Measurements from ENCODE around the gene SPECC1.
"Not testable (repeated sequence)": the region's sequence is repeated elsewhere in the genome, so short reads cannot be mapped to it uniquely, and the experiment has no call there.

The SPECC1 gene

DNA sequence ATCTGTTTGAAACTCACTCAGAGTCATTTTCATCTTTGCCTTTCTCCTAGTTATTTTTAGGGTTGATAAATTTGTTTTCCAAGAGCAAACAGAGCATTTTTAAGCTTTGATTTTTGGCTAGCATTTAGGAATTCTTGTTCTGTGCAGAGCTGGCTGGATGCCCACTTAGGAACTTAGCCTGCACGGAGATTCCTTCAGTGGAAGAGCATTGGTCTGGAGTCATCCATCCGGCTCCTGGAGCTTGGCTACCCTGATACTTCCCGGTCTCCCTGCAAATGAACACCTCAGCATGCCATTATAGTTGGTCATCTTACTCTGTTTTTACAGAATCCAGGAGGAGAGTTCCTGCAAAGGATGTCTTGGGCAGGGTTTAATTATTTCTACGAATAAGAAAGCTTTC, 57.1 kb downstream of the SPECC1 start:
- DNase-seq (ENCODE audit: low read depth, low spot score), result peak; percentile 18
- H3K27ac ChIP-seq, result no peak overlapping the region

DNA sequence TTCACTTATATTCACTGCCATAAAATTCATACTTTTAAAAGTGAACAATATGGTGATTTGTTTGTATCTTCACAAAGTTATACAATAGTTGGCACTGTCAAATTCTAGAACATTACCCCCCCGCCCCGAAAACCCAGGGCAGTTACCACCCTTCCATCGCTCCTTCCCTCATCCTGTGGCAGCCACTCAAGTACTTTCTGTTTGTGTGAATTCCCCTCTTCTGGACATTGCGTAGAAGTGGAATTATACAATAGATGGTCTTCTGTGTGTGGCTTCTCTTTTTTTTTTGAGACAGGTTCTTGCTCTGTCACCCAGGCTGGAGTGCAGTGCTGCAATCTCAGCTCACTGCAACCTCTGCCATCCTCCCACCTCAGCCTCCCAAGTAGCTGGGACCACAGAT, 58.6 kb downstream of the SPECC1 start:
- no peak for DNase-seq (ENCODE audit: low read depth, low spot score)
- no peak overlapping the region for H3K27ac ChIP-seq

DNA sequence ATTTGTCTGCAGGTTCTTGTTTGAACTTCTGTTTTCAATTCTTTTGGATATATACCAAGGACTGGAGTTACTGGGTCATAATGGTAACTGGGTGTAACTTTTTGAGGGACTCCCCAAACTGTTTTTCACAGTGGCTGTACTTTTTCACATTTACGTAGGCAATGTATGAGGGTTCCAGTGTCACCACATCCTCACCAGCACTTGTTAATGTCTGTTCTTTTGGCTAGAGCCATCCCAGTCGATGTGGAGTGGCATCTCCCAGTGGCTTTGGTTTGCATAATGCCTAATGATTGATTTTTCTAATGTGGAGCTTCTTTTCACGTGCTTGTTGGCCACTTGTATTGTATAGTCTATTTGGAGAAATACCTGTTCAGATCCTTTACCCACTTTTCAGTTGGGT, 59.3 kb downstream of the SPECC1 start:
- H3K27ac ChIP-seq, result no peak overlapping the region
- DNase-seq (ENCODE audit: low read depth, low spot score), result no peak

- no peak overlapping the region for H3K27ac ChIP-seq
- no peak for DNase-seq (ENCODE audit: low read depth, low spot score)
These were observed 62.9 kb downstream of the SPECC1 start for GRCh38 chr17:20071824-20072691.

DNA sequence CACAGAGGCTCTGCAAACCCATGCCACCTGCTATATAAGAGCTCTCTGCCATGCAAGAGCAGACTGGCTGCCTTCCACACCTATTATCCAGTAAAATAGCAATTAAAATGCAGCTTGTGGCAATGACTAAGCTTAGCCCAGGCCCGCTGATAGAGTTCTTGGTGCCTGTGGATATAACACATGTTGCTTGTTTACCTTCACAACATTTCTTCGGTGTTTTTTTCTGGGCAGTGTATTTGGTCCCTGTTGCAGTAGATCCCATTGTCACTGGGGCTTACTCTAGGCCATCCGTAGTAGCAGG, 63.5 kb downstream of the SPECC1 start:
- no peak for DNase-seq (ENCODE audit: low read depth, low spot score)
- H3K27ac ChIP-seq, result no peak overlapping the region

DNA sequence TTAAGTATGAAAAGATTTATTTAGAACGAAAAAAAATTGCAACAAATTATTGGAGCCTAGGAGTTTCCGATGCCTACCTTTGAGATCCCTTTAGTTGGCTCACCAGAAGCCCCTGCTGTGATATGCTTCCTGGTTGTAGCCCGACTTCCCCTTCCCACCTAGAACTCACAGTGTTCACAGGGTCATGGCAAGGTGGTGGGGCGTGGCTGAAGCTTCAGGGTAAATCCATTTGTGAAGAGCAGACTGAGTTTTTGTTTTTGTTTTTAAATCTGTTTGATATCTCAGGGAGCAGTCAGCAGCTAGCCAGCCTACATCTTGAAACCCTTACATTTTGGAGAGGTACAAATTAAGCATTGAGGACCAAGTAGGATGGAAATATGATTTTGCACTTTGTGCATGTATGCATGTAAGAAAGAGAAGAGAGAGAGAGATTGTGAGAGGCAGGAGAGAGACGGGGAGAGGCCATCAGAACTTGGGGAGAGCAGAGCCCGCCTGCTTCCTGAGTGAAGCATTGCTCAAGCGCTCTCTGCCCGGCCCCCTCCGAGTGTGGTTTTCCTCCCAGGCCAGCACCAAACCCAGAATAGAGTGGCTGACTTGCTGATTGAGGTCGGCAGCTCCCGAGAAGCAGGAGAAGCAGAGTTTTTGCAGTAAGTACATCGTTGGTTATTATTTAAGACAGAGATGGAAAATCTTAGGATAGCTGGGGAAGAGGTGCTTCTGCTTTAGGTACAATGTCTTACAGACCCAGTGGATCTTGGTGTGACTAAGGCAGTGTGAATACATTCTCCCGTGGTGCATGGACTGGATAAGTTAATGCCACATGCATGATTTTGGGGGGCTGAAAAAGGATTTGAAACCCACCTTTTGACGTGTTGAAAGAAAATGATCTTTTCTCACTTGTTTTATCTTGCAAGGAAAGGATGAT, 64.2 kb downstream of the SPECC1 start:
- DNase-seq (ENCODE audit: low read depth, low spot score), result no peak
- no peak overlapping the region for H3K27ac ChIP-seq

DNA sequence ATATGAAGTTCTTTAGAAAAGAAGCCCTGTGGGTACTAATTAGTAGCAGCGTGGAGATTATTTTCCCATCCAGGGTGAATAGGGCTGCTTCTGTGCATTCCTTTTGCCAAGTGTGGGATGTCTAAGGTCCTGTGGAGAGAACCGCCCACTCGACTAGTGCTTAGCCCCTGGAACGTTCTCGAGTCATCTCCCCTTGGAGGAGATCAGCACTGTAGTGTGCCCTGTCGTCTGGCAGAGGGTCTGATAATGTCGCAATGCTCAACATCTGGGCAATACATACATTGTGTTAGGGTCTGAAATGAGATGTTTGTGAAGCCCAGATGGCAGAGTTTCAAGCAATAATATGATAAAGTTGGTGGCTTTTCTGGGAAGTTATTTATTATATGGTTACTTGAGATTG, 64.8 kb downstream of the SPECC1 start:
- no peak overlapping the region for H3K27ac ChIP-seq
- no peak for DNase-seq (ENCODE audit: low read depth, low spot score)

- no peak overlapping the region for H3K27ac ChIP-seq
- DNase-seq (ENCODE audit: low read depth, low spot score), result no peak
These were observed 65.3 kb downstream of the SPECC1 start for GRCh38 chr17:20074489-20074888.

DNA sequence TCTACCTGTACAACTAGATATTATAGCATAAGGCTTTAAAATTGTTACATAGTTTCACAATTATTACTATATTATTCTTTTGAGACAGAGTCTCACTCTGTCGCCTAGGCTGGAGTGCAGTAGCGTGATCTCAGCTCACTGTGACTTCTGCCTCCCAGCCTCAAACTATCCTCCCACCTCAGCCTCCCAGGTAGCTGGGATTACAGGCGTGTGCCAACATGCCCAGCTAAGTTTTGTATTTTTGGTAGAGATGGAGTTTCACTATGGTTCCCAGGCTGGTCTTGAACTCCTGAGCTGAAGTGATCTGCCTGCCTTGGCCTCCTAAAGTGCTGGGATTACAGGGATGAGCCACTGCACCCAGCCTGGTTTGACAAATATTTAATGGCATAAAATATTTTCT, 67.0 kb downstream of the SPECC1 start:
- H3K27ac ChIP-seq; DNase-seq (ENCODE audit: low read depth, low spot score): not testable (repeated sequence)

- no peak for DNase-seq (ENCODE audit: low read depth, low spot score)
- no peak overlapping the region for H3K27ac ChIP-seq
These were observed 69.0 kb downstream of the SPECC1 start for GRCh38 chr17:20077978-20078685.

GRCh38 chr17:20080513-20080912, 71.4 kb downstream of the SPECC1 start:
- no peak overlapping the region for H3K27ac ChIP-seq
- DNase-seq (ENCODE audit: low read depth, low spot score), result no peak

GRCh38 chr17:20083156-20083859, 74.1 kb downstream of the SPECC1 start:
- DNase-seq (ENCODE audit: low read depth, low spot score), result no peak
- no peak overlapping the region for H3K27ac ChIP-seq

DNA sequence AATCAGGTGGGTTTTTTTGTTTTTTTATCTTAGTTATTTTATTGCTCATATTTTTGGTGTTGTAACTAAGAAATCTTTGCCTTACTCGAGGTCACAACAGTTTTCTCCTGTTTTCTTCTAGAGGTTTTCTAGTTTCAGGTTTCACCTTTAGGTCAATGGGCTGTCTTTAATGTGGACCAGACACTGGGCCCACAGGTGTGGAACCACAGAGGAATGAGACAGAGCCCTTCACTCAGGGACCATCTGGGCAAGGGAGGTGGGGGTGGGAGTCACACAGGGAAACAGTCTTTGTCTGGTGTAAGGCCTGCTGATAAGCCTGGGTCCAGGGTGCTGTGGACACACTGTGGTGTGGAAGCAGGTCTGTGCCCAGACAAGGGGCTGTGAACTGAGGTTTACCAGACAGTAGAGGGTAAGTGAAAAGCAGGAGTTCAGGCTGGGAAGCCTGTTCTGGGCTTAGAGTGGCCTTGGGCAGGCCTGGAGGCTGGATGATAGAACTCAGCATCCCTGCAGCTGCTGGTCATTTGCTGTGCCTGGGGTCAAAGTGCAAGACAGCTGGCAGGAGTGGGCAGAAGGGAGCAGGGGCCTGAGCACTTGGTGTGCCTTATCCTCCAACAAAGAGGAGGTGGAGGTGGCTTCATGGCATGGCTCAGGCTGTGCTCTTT, 75.6 kb downstream of the SPECC1 start:
- H3K27ac ChIP-seq, result no peak overlapping the region

GRCh38 chr17:20085283-20085845, 76.2 kb downstream of the SPECC1 start:
- no peak overlapping the region for H3K27ac ChIP-seq
- DNase-seq (ENCODE audit: low read depth, low spot score), result no peak

More for the DNA sequence above, 75.6 kb downstream of the SPECC1 start:
- no peak for DNase-seq (ENCODE audit: low read depth, low spot score)

DNA sequence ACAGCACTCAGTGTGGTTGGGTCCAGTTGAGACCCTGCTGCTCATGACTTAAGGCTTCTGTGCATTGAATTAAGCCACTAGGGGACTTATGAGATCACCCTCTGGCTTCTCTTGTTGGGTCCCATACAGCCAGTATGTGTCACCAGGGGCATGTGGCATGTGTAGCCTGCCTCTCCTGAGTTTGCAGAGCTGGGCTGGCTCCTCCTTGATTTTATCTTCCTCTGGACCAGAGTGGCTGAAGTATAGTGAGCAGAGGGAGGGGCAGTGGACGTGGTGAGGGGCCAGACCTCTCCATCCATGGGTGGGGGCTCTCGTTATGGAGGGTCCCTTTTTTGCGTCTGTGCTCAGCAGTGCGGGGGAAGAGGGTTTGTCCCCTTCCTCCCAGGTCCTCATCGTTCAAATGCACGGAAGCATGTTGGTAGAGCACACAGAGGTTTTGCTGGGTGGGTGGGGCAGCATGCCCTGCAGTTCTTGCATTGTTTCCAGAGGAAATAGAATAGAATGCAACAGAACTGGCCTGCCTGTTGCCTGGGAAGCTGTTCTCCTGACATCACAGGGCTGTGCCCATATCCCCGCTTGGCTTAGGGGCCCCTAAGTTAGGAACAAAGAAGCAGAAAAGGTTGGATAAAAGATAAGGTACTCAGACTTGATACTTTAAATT, 77.4 kb downstream of the SPECC1 start:
- DNase-seq (ENCODE audit: low read depth, low spot score), result no peak
- H3K27ac ChIP-seq, result no peak overlapping the region

DNA sequence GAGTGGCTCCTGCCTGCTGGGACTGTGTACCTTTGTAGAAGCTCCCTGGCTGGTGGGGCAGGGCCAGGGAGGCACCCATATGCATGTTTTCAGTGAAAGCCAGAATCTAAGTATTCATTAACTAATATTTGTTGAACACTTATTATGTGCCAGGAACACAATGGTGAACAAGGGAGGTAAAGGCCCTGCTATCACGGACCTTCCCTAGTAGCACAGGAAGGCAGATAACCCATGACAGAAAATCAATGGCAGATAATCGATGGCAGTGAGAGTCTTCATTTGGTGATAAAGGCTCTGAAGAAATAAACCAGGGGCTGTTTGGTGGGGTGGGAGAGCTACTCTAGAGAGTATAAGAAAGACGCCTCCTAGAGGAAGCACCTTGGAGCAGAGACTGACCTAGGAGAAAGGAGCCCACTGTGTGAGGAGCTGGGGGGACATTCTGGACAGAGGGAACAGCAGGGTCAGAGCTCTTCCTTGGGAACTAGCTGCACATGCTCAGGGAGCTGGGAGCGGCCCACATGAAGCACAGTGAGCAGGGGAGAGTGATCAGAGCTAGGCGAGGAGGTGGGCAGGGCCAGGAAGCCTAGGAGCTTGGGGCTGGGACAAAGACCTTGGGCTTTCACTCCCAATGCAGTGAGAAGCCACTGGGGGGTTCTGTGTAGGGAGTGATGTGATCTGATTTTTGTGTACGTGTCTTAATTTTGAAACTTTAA, 78.5 kb downstream of the SPECC1 start:
- no peak overlapping the region for H3K27ac ChIP-seq
- no peak for DNase-seq (ENCODE audit: low read depth, low spot score)

DNA sequence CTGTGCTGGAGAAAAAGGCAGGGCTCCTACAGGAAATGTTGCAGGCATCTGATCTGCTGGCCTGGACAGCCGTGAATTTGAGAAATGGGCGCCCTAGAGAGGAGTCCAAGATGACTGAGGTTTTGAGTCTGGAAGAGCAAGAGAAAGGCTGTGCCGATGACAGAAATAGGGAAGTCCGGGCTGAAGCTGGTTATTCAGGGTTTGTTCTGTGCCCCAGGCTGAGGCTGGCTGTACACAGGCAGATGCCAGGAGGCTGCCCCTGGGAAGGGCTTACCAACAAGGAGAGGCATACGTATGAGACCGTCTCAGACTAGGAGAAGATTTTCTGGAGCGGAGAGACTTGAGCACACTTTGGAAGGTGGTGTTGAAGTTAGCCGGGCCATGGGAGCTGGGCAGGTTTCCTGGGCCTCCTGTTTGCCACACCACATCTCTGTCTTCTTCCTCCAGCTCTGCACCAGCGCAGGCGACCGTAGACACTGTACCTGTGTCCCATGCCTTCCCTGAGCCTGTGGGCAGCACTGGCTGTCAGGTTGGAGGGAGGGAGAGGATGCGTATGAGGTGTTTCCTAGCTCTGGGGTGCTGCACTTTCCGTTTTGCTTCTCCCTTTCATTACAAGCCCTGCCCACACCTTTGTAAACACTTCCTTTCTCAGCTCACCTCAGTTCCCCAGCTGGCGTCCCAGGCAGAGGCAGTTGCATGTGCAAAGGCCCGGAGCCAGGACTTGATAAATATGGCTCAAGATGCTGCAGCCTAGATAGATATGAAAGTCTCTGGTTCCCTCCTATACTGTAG, 80.8 kb downstream of the SPECC1 start:
- no peak overlapping the region for H3K27ac ChIP-seq
- no peak for DNase-seq (ENCODE audit: low read depth, low spot score)
